Esophagus muscularis mucosa (tissue), 3 donors: ENCODE measurements around the gene ZFAND4.

Experiments
- POLR2AphosphoS5 ChIP-seq, 2 donors: sonication (generic); formaldehyde crosslinking; IDR thresholded peaks; one replicate each; pipeline ENCODE4 v1.6.1; 2017; ENCODE audit warnings: antibody characterized with exemption in 2 of 2
- TF ChIP-seq, protein P1 (sequence below), 3 experiments: fragments of 200-600 bp in 2 of 3; fragments of 450-650 bp in 1 of 3; sonication (generic) in 2 of 3; IDR thresholded peaks; one replicate each; pipeline ENCODE4 v1.5.1; 2017 to 2019; ENCODE audit warnings: antibody characterized with exemption in 3 of 3, mild to moderate bottlenecking in 2 of 3, moderate library complexity in 1 of 3

DNA sequence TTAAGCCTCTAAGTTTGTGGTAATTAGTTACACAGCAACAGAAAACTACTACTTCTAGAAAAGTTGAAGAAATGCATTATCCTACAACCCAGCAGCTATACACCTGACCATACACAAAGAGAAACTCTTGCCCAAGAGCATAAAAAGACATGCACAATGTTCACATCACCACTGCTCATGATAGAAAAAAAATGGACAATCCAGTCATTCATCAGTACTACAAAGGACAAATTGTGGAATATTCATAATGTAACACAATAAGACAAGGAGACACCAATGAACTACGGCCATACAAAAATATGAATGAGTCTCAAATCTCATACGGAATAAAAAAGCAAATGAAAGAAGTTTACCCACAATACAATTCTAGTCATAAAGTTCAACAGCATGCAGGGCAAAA, 87.4 kb downstream of the ZFAND4 start:
- no peak for TF ChIP-seq POLR2AphosphoS5 (IDR thresholded peaks at IDR 0.05)
- TF ChIP-seq, protein P1, sequence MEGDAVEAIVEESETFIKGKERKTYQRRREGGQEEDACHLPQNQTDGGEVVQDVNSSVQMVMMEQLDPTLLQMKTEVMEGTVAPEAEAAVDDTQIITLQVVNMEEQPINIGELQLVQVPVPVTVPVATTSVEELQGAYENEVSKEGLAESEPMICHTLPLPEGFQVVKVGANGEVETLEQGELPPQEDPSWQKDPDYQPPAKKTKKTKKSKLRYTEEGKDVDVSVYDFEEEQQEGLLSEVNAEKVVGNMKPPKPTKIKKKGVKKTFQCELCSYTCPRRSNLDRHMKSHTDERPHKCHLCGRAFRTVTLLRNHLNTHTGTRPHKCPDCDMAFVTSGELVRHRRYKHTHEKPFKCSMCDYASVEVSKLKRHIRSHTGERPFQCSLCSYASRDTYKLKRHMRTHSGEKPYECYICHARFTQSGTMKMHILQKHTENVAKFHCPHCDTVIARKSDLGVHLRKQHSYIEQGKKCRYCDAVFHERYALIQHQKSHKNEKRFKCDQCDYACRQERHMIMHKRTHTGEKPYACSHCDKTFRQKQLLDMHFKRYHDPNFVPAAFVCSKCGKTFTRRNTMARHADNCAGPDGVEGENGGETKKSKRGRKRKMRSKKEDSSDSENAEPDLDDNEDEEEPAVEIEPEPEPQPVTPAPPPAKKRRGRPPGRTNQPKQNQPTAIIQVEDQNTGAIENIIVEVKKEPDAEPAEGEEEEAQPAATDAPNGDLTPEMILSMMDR (IDR thresholded peaks at IDR 0.05): no peak
